GM19463 (cell line): ENCODE results near the gene C3.

Source experiments
- ATAC-seq: cut with Tn5 transposase; IDR thresholded peaks from one replicate; pipeline ENCODE4 v1.9.1; 2021; ENCODE audit warnings: mild to moderate bottlenecking, moderate library complexity; ENCODE audit not compliant: unreplicated experiment

The C3 gene

DNA sequence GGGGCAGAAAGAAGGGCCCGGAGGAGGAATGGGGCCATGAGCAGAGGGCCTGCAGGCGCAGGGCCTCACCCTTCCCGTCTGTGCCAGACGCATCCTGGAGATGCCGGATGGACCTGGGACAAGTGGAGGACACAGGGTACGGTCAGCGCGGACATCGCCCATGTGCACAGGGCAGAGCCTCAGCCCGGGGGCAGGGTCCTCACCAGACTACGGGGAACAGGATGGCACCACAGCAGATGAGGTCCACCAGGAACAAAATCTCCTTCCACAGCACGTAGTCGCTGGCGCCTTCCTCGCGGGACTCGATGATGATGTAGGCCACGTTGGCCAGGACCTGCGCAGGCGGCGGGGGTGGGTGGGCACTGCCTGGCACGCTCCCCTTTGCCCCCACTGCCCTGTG, 11.4 kb upstream of the C3 start:
- ATAC-seq = no peak

- no peak for ATAC-seq
These were observed 10.7 kb upstream of the C3 start for GRCh38 chr19:6730941-6731670.

DNA sequence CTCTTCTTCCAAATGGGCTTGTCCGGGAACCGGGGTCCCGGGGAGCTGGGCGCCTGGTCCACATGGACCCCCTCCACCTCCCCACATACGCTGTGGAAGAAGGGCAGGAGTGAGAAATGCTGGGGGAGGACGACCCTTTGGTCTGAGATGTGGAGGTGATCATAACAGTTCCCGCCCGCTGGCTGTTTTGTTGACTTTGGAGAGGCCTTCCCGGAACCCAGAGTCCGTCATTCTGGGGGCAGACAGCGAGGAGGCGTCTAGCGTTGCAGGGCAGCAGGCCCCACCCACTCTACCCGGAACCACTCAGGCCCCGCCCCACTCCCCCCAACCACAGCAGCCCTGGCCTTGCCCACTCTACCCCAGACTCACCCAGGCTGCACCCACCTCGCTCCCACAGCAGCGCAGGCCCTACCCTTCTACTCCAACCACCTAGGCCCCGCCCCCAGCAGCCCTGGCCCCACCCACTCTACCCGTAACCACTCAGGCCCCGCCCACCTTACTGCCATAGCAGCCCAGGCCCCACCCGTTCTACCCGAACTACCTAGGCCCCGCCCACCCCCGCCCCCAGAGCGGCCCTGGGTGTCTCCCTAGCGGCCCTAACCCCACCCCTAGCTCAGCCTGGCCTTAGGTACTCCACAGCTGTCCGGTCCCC, 9.8 kb upstream of the C3 start:
- no peak for ATAC-seq

GRCh38 chr19:6729573-6730152, 9.2 kb upstream of the C3 start:
- ATAC-seq = no peak

DNA sequence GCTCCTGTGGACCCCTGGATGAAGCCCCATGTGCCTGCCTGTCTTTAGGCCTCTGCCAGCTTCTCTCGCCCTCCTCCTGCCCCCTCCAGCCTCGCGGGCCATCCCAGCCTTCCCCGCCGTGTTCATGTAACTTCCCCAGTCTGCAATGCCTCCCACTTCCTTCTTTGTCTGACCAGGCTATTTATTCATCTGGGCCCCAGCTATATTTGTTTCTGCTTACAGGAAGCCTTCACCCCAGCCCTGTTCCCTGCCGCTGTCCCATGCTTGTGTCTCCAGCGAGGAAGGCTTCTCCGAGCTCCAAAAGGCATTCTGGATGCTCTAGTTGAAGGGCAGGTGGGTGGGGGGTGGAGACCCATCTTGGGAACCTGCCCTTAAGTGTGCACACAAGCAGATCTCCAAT, 7.9 kb upstream of the C3 start:
- no peak for ATAC-seq

GRCh38 chr19:6725513-6726231, 5.2 kb upstream of the C3 start:
- no peak for ATAC-seq

- no peak for ATAC-seq
These were observed 4.4 kb upstream of the C3 start for GRCh38 chr19:6724631-6725492.

DNA sequence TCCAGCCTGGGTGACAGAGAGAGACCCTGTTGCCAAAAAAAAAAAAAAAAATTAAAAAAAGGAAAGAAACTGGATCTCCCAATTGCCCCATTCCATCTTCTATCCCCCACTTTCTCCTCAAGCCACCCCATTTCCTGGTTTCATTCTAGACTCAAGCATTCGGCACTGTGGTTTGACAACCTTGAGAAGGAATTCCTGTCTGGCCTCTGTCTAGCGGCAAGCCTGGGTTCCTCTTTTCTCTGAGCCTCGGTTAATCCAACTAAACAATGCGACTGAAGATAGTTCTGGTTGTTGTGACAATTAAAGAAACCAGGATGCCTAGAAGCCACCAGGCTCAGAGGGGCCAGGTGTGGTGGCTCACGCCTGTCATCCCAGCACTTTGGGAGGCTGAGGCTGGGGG, 3.3 kb upstream of the C3 start:
- ATAC-seq = no peak

- ATAC-seq = no peak
These were observed 2.7 kb upstream of the C3 start for GRCh38 chr19:6723108-6723618.

DNA sequence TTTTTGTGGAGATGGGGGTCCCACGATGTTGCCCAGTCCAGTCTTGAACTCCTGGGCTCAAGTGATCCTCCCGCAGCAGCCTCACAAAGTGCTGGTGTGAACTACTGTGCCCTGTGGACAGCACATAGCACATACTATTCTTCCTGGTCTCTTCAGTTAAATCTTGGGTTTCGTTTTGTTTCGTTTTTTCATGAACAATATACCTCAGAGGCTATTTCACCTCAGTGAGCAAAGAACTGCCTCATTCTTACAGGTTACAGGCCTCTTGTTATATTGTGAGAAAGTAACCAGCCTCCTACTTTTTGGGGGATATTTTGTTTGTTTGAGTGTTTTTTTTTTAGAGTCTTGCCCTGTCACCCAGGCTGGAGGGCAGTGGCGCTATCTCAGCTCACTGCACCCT, 1.3 kb upstream of the C3 start:
- no peak for ATAC-seq

GRCh38 chr19:6721138-6721474, 656 bp upstream of the C3 start:
- ATAC-seq = no peak

DNA sequence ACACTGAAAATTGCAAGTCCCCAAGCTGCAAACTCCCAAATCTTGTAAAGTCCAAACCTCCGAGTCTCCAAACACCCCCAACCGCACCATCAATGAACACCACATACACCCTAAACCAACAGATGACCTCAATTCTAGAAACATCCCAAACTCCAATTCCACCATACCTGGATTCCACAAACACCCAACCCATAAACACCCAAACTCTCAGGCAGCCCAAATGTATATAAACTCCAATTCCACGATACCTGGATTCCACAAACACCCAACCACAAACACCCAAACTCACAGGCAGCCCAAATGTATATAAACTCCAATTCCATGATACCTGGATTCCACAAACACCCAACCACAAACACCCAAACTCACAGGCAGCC, 470 bp downstream of the C3 start:
- ATAC-seq = no peak

- ATAC-seq = no peak
These were observed 949 bp downstream of the C3 start for GRCh38 chr19:6719540-6719861.

GRCh38 chr19:6718741-6719539, 1.5 kb downstream of the C3 start:
- no peak for ATAC-seq

DNA sequence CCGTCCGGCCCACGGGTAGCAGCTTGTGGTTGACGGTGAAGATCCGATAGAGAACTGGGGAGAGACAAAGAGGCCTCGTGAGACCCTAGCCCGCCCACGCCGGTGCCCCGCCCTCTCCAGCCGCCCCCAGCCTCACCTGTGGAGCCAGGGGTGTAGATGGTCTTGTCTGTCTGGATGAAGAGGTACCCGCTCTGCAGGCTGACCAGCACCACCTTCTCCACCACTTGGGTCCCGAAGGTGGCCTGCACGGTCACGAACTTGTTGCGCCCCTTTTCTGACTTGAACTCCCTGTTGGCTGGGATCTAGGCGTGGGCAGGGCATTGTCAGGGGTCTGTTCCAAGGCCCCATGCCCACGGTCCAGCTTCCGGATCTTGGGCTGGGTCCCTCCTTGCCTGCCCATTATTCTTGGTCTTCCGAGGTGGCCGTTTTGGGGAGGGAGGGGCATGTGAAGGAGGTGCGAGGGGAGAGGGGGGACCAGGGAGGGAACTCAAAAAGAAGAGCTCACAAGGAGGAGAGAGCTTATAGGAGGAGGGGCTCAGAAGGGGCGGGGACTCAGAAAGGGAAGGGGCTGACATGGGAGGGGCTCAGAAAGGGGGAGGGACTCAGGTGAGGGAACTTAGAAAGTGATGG, 2.2 kb downstream of the C3 start:
- ATAC-seq = no peak

GRCh38 chr19:6717441-6717971, 2.9 kb downstream of the C3 start:
- no peak for ATAC-seq

DNA sequence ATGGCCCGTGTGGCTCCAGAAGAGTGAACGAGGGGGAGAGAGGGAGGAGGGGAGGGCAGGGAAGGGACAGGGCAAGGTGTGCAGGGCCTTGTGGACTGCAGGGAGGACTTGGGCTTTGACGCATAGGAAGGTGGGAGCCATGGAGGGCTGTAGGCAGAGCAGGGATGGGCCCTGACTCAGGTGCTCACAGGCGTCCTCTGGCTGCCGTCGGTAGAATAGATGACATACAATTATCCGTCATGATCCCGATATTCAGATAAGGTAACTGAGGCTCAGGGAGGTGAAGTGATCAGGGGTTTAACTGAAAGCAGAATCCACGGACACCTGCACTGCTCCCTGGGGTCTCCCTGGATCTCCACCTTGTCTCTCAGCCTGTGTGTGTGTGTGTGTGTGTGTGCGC, 3.4 kb downstream of the C3 start:
- no peak for ATAC-seq

GRCh38 chr19:6716610-6716970, 3.9 kb downstream of the C3 start:
- no peak for ATAC-seq

DNA sequence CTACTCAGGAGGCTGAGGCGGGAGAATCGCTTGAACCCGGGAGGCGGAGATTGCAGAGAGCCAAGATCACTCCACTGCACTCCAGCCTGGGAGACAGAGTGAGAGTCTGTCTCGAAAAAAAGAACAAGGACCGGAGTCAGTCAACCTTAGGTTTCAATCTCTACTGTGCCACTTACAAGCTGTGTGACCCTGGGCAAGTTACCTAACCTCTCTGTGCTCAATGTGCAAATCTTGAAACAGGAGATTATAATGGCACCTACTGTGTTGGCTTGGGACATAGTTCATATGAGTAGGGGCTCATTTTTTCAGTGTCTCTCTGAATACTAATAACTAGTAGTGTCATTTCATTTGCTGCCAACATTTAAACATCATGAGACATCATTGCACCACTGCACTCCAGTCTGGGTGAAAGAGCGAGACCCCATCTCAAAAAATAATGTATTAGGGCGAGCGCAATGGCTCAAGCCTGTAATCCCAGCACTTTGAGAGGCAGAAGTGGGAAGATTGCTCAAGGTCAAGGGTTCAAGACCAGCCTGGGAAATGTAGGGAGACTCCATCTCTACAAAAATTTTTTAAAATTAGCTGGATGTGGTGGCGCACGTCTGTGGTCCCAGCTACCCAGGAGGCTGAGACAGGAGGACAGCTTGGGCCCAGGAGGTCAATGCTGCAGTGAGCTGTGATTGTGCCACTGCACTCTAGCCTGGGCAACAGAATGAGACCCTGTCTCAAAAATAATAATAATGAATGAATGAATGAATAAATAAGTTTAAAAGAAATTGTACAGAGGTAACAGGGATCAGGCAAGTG, 5.5 kb downstream of the C3 start:
- no peak for ATAC-seq
